WI38 (cell line): ENCODE data around the gene MROH7.

Source experiments
- H3K4me3 ChIP-seq: 2 replicates; pipeline ENCODE4 v1.5.1; 2011; ENCODE audit warnings: low read depth, mild to moderate bottlenecking, control low read depth, low read length
- TF ChIP-seq, protein P1 (sequence below): IDR thresholded peaks from 2 replicates; pipeline ENCODE4 v1.5.1; 2012; ENCODE audit warnings: low read depth, mild to moderate bottlenecking, control low read depth, low read length

The MROH7 gene

DNA sequence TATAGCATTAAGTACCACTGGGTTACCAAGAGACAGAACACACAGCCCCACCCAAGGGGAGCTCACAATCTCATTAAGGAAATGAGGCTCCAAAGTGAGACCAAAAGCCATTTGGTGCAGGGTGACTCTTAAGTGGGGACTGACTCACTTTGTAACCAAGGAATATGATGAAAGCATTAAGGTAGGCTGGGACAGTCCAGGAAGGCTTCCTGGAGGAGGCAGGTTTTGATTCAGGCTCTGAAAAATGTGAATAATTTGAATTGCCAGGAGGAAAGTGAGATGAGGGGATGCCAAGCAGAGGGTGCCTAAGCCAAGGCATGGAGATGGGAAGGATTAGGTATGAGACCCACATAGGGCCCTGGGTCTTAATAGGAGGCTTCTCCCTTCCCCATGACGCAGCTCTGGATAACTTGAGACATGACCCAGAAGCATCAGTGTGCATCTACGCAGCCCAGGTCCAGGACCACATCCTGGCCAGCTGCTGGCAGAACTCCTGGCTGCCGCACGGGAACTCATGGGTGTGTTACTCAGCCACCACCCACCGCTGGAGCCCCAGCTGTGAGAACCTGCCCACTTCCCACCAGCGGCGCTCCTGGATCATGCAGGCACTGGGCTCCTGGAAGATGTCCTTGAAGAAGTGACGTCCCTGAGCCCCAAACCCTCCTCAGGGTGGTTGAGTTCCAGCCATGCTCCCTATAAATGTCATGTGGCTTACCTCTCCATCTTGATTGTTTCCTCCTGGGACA, 68.1 kb downstream of the MROH7 start:
- TF ChIP-seq, protein P1, sequence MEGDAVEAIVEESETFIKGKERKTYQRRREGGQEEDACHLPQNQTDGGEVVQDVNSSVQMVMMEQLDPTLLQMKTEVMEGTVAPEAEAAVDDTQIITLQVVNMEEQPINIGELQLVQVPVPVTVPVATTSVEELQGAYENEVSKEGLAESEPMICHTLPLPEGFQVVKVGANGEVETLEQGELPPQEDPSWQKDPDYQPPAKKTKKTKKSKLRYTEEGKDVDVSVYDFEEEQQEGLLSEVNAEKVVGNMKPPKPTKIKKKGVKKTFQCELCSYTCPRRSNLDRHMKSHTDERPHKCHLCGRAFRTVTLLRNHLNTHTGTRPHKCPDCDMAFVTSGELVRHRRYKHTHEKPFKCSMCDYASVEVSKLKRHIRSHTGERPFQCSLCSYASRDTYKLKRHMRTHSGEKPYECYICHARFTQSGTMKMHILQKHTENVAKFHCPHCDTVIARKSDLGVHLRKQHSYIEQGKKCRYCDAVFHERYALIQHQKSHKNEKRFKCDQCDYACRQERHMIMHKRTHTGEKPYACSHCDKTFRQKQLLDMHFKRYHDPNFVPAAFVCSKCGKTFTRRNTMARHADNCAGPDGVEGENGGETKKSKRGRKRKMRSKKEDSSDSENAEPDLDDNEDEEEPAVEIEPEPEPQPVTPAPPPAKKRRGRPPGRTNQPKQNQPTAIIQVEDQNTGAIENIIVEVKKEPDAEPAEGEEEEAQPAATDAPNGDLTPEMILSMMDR: no peak
- H3K4me3 ChIP-seq: no peak overlapping the region

DNA sequence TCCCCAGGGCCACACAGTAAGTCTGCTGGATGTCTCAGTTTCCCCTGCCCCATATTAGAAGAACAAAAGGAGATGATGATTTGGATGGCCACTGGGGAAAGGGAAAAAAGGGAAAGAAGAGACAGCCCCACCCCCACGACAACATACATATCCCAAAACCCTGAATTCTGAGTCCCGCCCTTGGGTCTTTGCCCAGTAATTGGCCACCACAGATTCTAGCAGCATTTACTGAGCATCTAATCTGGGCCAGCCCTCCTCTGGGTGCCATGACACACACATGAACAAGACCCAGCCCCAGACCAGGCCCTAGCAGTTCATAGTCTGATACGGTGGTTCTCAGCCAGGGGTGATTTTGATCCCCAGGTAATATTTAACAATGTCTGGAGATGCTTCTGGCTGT, 68.8 kb downstream of the MROH7 start:
- no peak overlapping the region for H3K4me3 ChIP-seq
- TF ChIP-seq, protein P1: no peak

DNA sequence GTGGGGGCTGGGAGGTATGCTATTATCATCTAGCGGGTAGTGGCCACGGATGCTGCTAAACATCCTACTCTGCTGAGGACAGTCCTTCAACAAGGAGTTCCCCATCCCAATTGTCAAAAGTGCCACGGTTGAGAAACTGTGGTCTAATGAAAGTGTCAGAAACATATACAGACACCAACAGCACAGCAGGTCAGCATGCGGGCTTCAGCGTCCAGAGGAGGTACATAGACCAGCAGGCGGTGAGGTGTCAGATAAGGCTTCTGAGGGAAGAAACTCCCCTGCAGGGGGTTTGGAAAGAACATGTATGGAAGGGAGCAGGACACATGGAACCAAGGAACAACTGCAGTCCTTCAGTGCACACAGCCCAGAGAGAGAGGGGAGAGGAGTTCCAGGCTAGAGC, 69.3 kb downstream of the MROH7 start:
- TF ChIP-seq, protein P1: no peak
- no peak overlapping the region for H3K4me3 ChIP-seq

DNA sequence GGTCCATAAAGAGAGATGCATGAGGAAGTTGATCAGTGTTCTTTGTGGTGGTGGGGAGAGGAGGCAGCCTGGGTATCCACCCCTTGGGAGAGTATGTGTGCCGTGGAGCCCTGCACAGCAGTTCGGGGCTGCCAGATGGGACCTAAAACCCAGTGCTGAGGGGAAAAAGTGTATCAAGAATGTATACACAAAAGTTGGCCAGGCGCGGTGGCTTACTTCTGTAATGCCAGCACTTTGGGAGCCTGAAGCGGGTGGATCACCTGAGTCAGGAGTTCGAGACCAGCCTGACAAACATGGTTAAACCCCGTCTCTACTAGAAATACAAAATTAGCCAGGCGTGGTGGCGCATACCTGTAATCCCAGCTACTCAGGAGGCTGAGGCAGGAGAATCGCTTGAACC, 70.0 kb downstream of the MROH7 start:
- no peak overlapping the region for H3K4me3 ChIP-seq
- TF ChIP-seq, protein P1: no peak

DNA sequence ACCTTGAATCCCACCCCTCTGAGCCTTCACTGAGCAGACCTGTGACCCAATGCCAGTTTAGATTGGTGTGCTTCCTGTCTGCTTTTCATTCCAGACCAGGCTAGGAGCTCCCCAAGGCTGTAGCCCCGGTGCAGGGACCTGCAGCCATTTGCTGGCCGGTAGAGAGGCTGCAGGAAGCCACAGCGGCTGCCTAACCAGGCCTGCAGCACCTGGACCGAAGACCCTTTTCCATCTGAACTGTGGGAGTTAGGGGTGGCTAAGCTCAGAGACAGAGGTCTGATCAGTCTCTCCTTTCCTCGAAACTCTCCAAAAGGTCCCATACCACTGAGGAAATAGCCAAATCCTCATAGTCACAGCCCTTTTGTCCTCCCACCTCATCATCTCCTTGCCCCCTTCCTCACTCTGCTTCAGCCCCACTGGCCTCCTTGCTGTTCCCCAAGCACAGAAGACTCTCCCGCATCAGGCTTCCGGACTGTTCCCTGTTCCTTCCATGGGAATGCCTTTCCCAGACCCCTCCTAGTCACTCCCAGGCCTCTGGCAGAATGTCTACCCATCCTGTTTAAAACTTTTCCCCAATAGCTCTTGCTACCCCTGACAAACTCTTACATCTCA, 73.4 kb downstream of the MROH7 start:
- H3K4me3 ChIP-seq: peak overlapping the region; percentile 88

DNA sequence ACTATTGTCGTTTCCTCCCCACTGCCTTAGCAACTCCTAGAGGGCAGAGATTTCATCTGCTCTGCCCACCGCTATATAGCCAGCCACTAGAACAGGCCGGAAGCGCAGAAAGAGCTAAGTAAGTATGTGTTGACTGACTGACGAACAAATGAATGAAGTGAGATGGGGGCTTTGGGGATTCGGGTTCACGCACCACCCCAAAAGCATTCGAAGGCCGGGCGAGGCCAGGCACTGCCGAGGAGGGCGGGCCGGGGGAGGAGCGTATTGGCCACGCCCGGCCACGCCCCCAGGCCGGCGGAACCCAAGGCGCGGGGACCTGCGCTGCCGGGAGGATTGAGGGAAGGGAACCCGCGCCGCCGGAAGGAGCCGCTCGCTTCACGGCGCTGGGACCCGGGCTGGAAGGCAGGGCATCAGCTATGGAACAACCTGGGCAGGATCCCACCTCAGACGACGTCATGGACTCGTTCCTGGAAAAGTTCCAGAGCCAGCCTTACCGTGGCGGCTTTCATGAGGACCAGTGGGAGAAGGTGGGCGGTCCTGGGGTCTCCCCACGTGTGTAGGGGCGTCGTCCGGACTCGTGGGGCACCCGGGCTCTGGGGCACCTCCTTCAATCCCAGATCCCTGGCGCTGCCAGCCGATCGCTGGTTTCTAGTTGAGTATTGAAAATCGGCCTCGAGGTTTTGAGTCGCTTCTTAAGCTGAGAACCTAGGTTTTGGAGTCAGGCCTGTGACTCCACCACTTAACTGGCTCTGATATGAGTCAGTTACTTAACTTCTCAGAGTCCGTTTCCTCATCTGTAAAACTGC, 74.1 kb downstream of the MROH7 start, which contains the start of gene TTC4:
TSS of gene TTC4 (plus strand) at position 369 of the 806 bp plus-strand sequence. CDS start at position 417, 48 bp downstream.
- TF ChIP-seq, protein P1: no peak
- H3K4me3 ChIP-seq: peak within 1 kb of the TSS; percentile 88

More for the DNA sequence above, 73.4 kb downstream of the MROH7 start:
- TF ChIP-seq, protein P1: no peak
